WTC11 (cell line): Measurements from ENCODE around the gene FGFRL1. TPM values are rescaled to one million over a fixed set of nuclear protein-coding genes. Genes with fewer than 3 reads are reported as not detected.

Experiments used
- ATAC-seq: fragments of 200-7000 bp; cut with Tn5 transposase; 2 replicates; pipeline ENCODE4 v1.10.0; 2021; ENCODE audit warnings: mild to moderate bottlenecking, moderate library complexity
- CTCF ChIA-PET: fragments of 300-600 bp; sonication (Branson Sonifier 250); formaldehyde crosslinking; loops from one replicate; lab custom pipeline; 2021; ENCODE audit warnings: antibody characterized with exemption; lab: Charles Lee
- POLR2A ChIA-PET: fragments of 350-600 bp; sonication (Branson Sonifier 250); formaldehyde crosslinking; loops from one replicate; lab custom pipeline; 2021; ENCODE audit warnings: antibody characterized with exemption; lab: Charles Lee
- DNase-seq: peaks from one replicate; pipeline ENCODE4 v3.0.0; 2021; ENCODE audit warnings: low spot score
- H3K27ac Mint-ChIP-seq: 2 replicates; pipeline ENCODE4 v1.8.0; 2021; ENCODE audit warnings: mixed read lengths
- H3K27me3 Mint-ChIP-seq: 2 replicates; pipeline ENCODE4 v1.8.0; 2021; ENCODE audit warnings: low read depth, mild to moderate bottlenecking, moderate library complexity, mixed read lengths
- H3K36me3 Mint-ChIP-seq: 2 replicates; pipeline ENCODE4 v1.8.0; 2021; ENCODE audit warnings: mixed read lengths
- H3K4me1 Mint-ChIP-seq: 2 replicates; pipeline ENCODE4 v1.8.0; 2022; ENCODE audit warnings: mixed read lengths
- H3K4me3 Mint-ChIP-seq: 2 replicates; pipeline ENCODE4 v1.8.0; 2021; ENCODE audit warnings: mild to moderate bottlenecking, moderate library complexity, mixed read lengths
- H3K9me3 Mint-ChIP-seq: 2 replicates; pipeline ENCODE4 v1.8.0; 2021; ENCODE audit warnings: mixed read lengths
- ARID4B ChIP-seq: sonication (generic); formaldehyde crosslinking; IDR thresholded peaks from 2 replicates; pipeline ENCODE4 v1.8.0; 2023; ENCODE audit warnings: missing genetic modification reagents, mild to moderate bottlenecking, borderline replicate concordance
- CDX4 ChIP-seq: fragments of 250-450 bp; sonication (Bioruptor Pico); IDR thresholded peaks from 2 replicates; pipeline ENCODE4 v1.9.0; 2021; ENCODE audit warnings: moderate library complexity, mild to moderate bottlenecking, inconsistent platforms, borderline replicate concordance
- FOXJ3 ChIP-seq: sonication (generic); formaldehyde crosslinking; IDR thresholded peaks from 2 replicates; pipeline ENCODE4 v1.9.0; 2021; ENCODE audit warnings: missing genetic modification reagents, mild to moderate bottlenecking, borderline replicate concordance
- IRF2 ChIP-seq: sonication (generic); formaldehyde crosslinking; IDR thresholded peaks from 2 replicates; pipeline ENCODE4 v1.8.0; 2022; ENCODE audit warnings: low read depth, missing genetic modification reagents, borderline replicate concordance
- NFYB ChIP-seq: sonication (generic); formaldehyde crosslinking; conservative IDR thresholded peaks from 2 replicates; pipeline ENCODE4 v1.8.0; 2022; ENCODE audit warnings: low read depth, missing genetic modification reagents
- SMAD4 ChIP-seq: sonication (generic); formaldehyde crosslinking; IDR thresholded peaks from 2 replicates; pipeline ENCODE4 v1.8.0; 2022; ENCODE audit warnings: mild to moderate bottlenecking, missing genetic modification reagents
- TCF7 ChIP-seq: sonication (generic); formaldehyde crosslinking; IDR thresholded peaks from 2 replicates; pipeline ENCODE4 v1.8.0; 2022; ENCODE audit warnings: mild to moderate bottlenecking, low read depth, missing genetic modification reagents, moderate library complexity
- TP53 ChIP-seq: sonication (generic); formaldehyde crosslinking; IDR thresholded peaks from 2 replicates; pipeline ENCODE4 v1.8.1; 2023; ENCODE audit warnings: mild to moderate bottlenecking, missing genetic modification reagents
- ZNF317 ChIP-seq: sonication (generic); formaldehyde crosslinking; IDR thresholded peaks from 2 replicates; pipeline ENCODE4 v1.8.1; 2023; ENCODE audit warnings: low read depth, mild to moderate bottlenecking, moderate library complexity, missing genetic modification reagents, borderline replicate concordance
- ZNF396 ChIP-seq: fragments of 250-450 bp; sonication (Bioruptor Pico); IDR thresholded peaks from 2 replicates; pipeline ENCODE4 v1.8.0; 2021; ENCODE audit warnings: mild to moderate bottlenecking, moderate library complexity, borderline replicate concordance
- total RNA-seq: library from RNA; stranded (reverse); gene quantifications from 3 replicates; pipeline ENCODE4 v1.2.3, GENCODE V29; 2021
- TF ChIP-seq, protein P1 (sequence below): sonication (generic); formaldehyde crosslinking; IDR thresholded peaks from 2 replicates; pipeline ENCODE4 v1.8.1; 2023; ENCODE audit warnings: mild to moderate bottlenecking, missing genetic modification reagents, moderate library complexity
- TF ChIP-seq, protein P2 (sequence below): sonication (generic); formaldehyde crosslinking; IDR thresholded peaks from 2 replicates; pipeline ENCODE4 v1.8.0; 2023; ENCODE audit warnings: mild to moderate bottlenecking, missing genetic modification reagents
- TF ChIP-seq, protein P3 (sequence below): sonication (generic); formaldehyde crosslinking; IDR thresholded peaks from 2 replicates; pipeline ENCODE4 v1.8.1; 2023; ENCODE audit warnings: mild to moderate bottlenecking, moderate library complexity, missing genetic modification reagents
- TF ChIP-seq, protein P4 (sequence below): sonication (generic); formaldehyde crosslinking; IDR thresholded peaks from 2 replicates; pipeline ENCODE4 v1.8.0; 2022; ENCODE audit warnings: mild to moderate bottlenecking, missing genetic modification reagents
- TF ChIP-seq, protein P5 (sequence below): fragments of 250-450 bp; sonication (Bioruptor Pico); IDR thresholded peaks from 2 replicates; pipeline ENCODE4 v2.1.2; 2022; ENCODE audit warnings: mild to moderate bottlenecking, moderate library complexity
- TF ChIP-seq, protein P6 (sequence below): sonication (generic); formaldehyde crosslinking; IDR thresholded peaks from 2 replicates; pipeline ENCODE4 v1.8.1; 2023; ENCODE audit warnings: mild to moderate bottlenecking, missing genetic modification reagents, moderate library complexity

Gene FGFRL1
- total RNA-seq, 1 experiment from 2014 or later = 25.9 TPM

GRCh38 chr4:965048-965765 lies 46.2 kb upstream of the FGFRL1 start:
- POLR2A ChIA-PET = no interaction called here
- no peak for ATAC-seq
- Mint-ChIP-seq H3K27ac (no peak overlapping the region), H3K27me3 (peaks cover 13% of the 10 kb centered on the region), H3K9me3 (no peaks in the 10 kb centered on the region), H3K4me1 (no peaks in the 10 kb centered on the region), H3K4me3 (no peak overlapping the region), H3K36me3 (no peaks in the 10 kb centered on the region)
- CTCF ChIA-PET = no interaction called here
- no peak for TF ChIP-seq NFYB (CRISPR knock-in tag)
- DNase-seq = no peak

- TF ChIP-seq ARID4B (CRISPR knock-in tag) (no peak), FOXJ3 (CRISPR knock-in tag) (no peak), IRF2 (no peak), TCF7 (CRISPR knock-in tag) (no peak), ZNF396 (no peak), SMAD4 (no peak), TP53 (CRISPR knock-in tag) (no peak), ZNF317 (CRISPR knock-in tag) (no peak), CDX4 (CRISPR knock-in tag) (no peak)
- TF ChIP-seq, protein P1, sequence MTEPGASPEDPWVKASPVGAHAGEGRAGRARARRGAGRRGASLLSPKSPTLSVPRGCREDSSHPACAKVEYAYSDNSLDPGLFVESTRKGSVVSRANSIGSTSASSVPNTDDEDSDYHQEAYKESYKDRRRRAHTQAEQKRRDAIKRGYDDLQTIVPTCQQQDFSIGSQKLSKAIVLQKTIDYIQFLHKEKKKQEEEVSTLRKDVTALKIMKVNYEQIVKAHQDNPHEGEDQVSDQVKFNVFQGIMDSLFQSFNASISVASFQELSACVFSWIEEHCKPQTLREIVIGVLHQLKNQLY = no peak
- TF ChIP-seq, protein P2, sequence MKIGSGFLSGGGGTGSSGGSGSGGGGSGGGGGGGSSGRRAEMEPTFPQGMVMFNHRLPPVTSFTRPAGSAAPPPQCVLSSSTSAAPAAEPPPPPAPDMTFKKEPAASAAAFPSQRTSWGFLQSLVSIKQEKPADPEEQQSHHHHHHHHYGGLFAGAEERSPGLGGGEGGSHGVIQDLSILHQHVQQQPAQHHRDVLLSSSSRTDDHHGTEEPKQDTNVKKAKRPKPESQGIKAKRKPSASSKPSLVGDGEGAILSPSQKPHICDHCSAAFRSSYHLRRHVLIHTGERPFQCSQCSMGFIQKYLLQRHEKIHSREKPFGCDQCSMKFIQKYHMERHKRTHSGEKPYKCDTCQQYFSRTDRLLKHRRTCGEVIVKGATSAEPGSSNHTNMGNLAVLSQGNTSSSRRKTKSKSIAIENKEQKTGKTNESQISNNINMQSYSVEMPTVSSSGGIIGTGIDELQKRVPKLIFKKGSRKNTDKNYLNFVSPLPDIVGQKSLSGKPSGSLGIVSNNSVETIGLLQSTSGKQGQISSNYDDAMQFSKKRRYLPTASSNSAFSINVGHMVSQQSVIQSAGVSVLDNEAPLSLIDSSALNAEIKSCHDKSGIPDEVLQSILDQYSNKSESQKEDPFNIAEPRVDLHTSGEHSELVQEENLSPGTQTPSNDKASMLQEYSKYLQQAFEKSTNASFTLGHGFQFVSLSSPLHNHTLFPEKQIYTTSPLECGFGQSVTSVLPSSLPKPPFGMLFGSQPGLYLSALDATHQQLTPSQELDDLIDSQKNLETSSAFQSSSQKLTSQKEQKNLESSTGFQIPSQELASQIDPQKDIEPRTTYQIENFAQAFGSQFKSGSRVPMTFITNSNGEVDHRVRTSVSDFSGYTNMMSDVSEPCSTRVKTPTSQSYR = no peak
- TF ChIP-seq, protein P3, sequence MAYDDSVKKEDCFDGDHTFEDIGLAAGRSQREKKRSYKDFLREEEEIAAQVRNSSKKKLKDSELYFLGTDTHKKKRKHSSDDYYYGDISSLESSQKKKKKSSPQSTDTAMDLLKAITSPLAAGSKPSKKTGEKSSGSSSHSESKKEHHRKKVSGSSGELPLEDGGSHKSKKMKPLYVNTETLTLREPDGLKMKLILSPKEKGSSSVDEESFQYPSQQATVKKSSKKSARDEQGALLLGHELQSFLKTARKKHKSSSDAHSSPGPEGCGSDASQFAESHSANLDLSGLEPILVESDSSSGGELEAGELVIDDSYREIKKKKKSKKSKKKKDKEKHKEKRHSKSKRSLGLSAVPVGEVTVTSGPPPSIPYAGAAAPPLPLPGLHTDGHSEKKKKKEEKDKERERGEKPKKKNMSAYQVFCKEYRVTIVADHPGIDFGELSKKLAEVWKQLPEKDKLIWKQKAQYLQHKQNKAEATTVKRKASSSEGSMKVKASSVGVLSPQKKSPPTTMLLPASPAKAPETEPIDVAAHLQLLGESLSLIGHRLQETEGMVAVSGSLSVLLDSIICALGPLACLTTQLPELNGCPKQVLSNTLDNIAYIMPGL (CRISPR knock-in tag) = no peak
- TF ChIP-seq, protein P4, sequence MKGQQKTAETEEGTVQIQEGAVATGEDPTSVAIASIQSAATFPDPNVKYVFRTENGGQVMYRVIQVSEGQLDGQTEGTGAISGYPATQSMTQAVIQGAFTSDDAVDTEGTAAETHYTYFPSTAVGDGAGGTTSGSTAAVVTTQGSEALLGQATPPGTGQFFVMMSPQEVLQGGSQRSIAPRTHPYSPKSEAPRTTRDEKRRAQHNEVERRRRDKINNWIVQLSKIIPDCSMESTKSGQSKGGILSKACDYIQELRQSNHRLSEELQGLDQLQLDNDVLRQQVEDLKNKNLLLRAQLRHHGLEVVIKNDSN = no peak
- TF ChIP-seq, protein P5, sequence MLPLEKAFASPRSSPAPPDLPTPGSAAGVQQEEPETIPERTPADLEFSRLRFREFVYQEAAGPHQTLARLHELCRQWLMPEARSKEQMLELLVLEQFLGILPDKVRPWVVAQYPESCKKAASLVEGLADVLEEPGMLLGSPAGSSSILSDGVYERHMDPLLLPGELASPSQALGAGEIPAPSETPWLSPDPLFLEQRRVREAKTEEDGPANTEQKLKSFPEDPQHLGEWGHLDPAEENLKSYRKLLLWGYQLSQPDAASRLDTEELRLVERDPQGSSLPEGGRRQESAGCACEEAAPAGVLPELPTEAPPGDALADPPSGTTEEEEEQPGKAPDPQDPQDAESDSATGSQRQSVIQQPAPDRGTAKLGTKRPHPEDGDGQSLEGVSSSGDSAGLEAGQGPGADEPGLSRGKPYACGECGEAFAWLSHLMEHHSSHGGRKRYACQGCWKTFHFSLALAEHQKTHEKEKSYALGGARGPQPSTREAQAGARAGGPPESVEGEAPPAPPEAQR (CRISPR knock-in tag) = no peak
- TF ChIP-seq, protein P6, sequence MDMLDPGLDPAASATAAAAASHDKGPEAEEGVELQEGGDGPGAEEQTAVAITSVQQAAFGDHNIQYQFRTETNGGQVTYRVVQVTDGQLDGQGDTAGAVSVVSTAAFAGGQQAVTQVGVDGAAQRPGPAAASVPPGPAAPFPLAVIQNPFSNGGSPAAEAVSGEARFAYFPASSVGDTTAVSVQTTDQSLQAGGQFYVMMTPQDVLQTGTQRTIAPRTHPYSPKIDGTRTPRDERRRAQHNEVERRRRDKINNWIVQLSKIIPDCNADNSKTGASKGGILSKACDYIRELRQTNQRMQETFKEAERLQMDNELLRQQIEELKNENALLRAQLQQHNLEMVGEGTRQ (CRISPR knock-in tag) = no peak
- TF ChIP-seq, all 79 proteins: peak for 0
- no peak overlapping the region for H3K4me3 Mint-ChIP-seq
These were observed 45.7 kb upstream of the FGFRL1 start for GRCh38 chr4:965766-966134.

More at GRCh38 chr4:965766-966134, 45.7 kb upstream of the FGFRL1 start:
- no peak for DNase-seq
- no peaks in the 10 kb centered on the region for H3K4me1 Mint-ChIP-seq
- POLR2A ChIA-PET = no interaction called here
- no peak for ATAC-seq
- no peak overlapping the region for H3K27ac Mint-ChIP-seq
- H3K9me3 Mint-ChIP-seq = no peaks in the 10 kb centered on the region
- CTCF ChIA-PET = interaction anchor here (1.3 kb wide), 1 partner anchor 39 kb away, joined by 4 read pairs; no protein-coding TSS in a partner anchor
- H3K36me3 Mint-ChIP-seq = no peaks in the 10 kb centered on the region
- peaks cover 13% of the 10 kb centered on the region for H3K27me3 Mint-ChIP-seq
